BE2C (cell line): ENCODE results near the gene CD27.
A peak's percentile ranks its signal among the peaks of the same experiment; 100 is the strongest.
"Not testable (repeated sequence)": the region's sequence is repeated elsewhere in the genome, so short reads cannot be mapped to it uniquely, and the experiment has no call there.

ENCODE experiments used
- DNase-seq: peaks from one replicate; pipeline ENCODE4 v3.0.0-alpha.2; 2020
- H3K27me3 ChIP-seq: fragments of 250-450 bp; sonication (Bioruptor Pico); 2 replicates; pipeline ENCODE4 v1.5.1; 2020; ENCODE audit warnings: mild to moderate bottlenecking
- H3K36me3 ChIP-seq: fragments of 250-450 bp; sonication (Bioruptor Pico); 2 replicates; pipeline ENCODE4 v1.5.1; 2020; ENCODE audit warnings: mild to moderate bottlenecking
- H3K4me1 ChIP-seq: fragments of 250-450 bp; sonication (Bioruptor Pico); 2 replicates; pipeline ENCODE4 v1.5.1; 2020
- H3K4me3 ChIP-seq: 2 replicates; pipeline ENCODE4 v1.5.1; 2011; ENCODE audit warnings: low read depth, low read length
- H3K9me3 ChIP-seq: fragments of 250-450 bp; sonication (Bioruptor Pico); 2 replicates; pipeline ENCODE4 v1.5.1; 2020
- CTCF ChIP-seq: IDR thresholded peaks from 2 replicates; pipeline ENCODE4 v1.5.1; 2012; ENCODE audit warnings: mild to moderate bottlenecking, low read depth, low read length

Gene CD27

GRCh38 chr12:6463858-6464257 is 19.1 kb downstream of the CD27 start:
- Histone ChIP-seq H3K4me1 (no peaks in the 10 kb centered on the region), H3K4me3 (no peak overlapping the region), H3K36me3 (peaks cover 45% of the 10 kb centered on the region), H3K27me3 (no peaks in the 10 kb centered on the region), H3K9me3 (no peaks in the 10 kb centered on the region)
- no peak for TF ChIP-seq CTCF
- no peak for DNase-seq

GRCh38 chr12:6464531-6464930 is 19.8 kb downstream of the CD27 start:
- H3K27me3 ChIP-seq = no peaks in the 10 kb centered on the region
- H3K9me3 ChIP-seq = no peaks in the 10 kb centered on the region
- DNase-seq = no peak
- no peak overlapping the region for H3K4me3 ChIP-seq
- H3K4me1 ChIP-seq = peaks cover 1% of the 10 kb centered on the region; the same call in 1 of the 2 replicates
- no peak for TF ChIP-seq CTCF
- peaks cover 41% of the 10 kb centered on the region for H3K36me3 ChIP-seq

- TF ChIP-seq CTCF = peak; percentile 97
- Histone ChIP-seq H3K4me3 (no peak overlapping the region), H3K4me1 (peaks cover 4% of the 10 kb centered on the region; the same call in 1 of the 2 replicates), H3K27me3 (no peaks in the 10 kb centered on the region), H3K36me3 (peaks cover 37% of the 10 kb centered on the region), H3K9me3 (no peaks in the 10 kb centered on the region)
- DNase-seq = peak; percentile 61
These were observed 20.9 kb downstream of the CD27 start for GRCh38 chr12:6465467-6466183.

- peaks cover 37% of the 10 kb centered on the region for H3K36me3 ChIP-seq
- DNase-seq = no peak
- H3K4me3 ChIP-seq = no peak overlapping the region
- H3K4me1 ChIP-seq = peaks cover 4% of the 10 kb centered on the region; the same call in 1 of the 2 replicates
- H3K9me3 ChIP-seq = no peaks in the 10 kb centered on the region
- TF ChIP-seq CTCF = no peak
- H3K27me3 ChIP-seq = no peaks in the 10 kb centered on the region
These were observed 21.4 kb downstream of the CD27 start for GRCh38 chr12:6466184-6466573.

- not testable (repeated sequence) for H3K27me3 ChIP-seq, H3K4me3 ChIP-seq, H3K4me1 ChIP-seq, DNase-seq, H3K9me3 ChIP-seq
- H3K36me3 ChIP-seq = peaks cover 35% of the 10 kb centered on the region
These were observed 22.0 kb downstream of the CD27 start for GRCh38 chr12:6466751-6467150.

GRCh38 chr12:6467571-6468282 is 23.0 kb downstream of the CD27 start:
- H3K4me1 ChIP-seq, H3K27me3 ChIP-seq, H3K4me3 ChIP-seq, H3K9me3 ChIP-seq, DNase-seq: not testable (repeated sequence)
- H3K36me3 ChIP-seq = peaks cover 25% of the 10 kb centered on the region

GRCh38 chr12:6468283-6468575 is 23.5 kb downstream of the CD27 start:
- Histone ChIP-seq H3K9me3 (no peaks in the 10 kb centered on the region), H3K27me3 (no peaks in the 10 kb centered on the region), H3K4me1 (peaks cover 4% of the 10 kb centered on the region; the same call in 1 of the 2 replicates), H3K36me3 (peaks cover 22% of the 10 kb centered on the region), H3K4me3 (no peak overlapping the region)
- TF ChIP-seq CTCF = no peak
- no peak for DNase-seq
